Measurements from ENCODE around the gene RALGPS2. TPM values are rescaled to one million over a fixed set of nuclear protein-coding genes. Genes with fewer than 3 reads are reported as not detected.

RALGPS2 gene
- total RNA-seq, 1 experiment from 2014 or later, result 19.3 TPM

GRCh38 chr1:178768423-178768822, 43.4 kb downstream of the RALGPS2 start:
- TF ChIP-seq CTCF (conservative IDR thresholded peaks at IDR 0.05; ENCODE audit: low read depth, low read length) (peak; percentile 78), EZH2 (IDR thresholded peaks at IDR 0.05; ENCODE audit: low read length, unreplicated experiment) (no peak)
- Histone ChIP-seq H3K79me2 (ENCODE audit: low read length) (peaks cover 70% of the 10 kb centered on the region), H3K9me2 (replicated peaks; ENCODE audit: low read length) (no peaks in the 10 kb centered on the region), H4K20me1 (ENCODE audit: low read length) (no peaks in the 10 kb centered on the region), H3K36me3 (ENCODE audit: low read depth, low read length) (peaks cover 7% of the 10 kb centered on the region; the same call in 1 of the 2 replicates), H3K4me3 (ENCODE audit: low read length) (no peak overlapping the region), H3K27me3 (ENCODE audit: low read length) (no peaks in the 10 kb centered on the region), H3K9ac (ENCODE audit: low read length) (no peak overlapping the region), H3K4me1 (ENCODE audit: insufficient read depth, low read length) (no peaks in the 10 kb centered on the region), H3K27ac (ENCODE audit: low read length) (no peak overlapping the region), H3K9me3 (ENCODE audit: low read length) (0 out of 2 replicates have a peak, but pooled peaks cover 5% of the 10 kb centered on the region), H2AFZ (ENCODE audit: low read length) (no peak overlapping the region), H3F3A (ENCODE audit: low read length, unreplicated experiment) (no peaks in the 10 kb centered on the region), H3K4me2 (ENCODE audit: low read length) (no peak overlapping the region)
- POLR2A ChIA-PET (ENCODE audit: unreplicated experiment), result no interaction called here
- intact Hi-C loops (cut with micrococcal nuclease), result no loop called here
- ATAC-seq (no peak), DNase-seq (peak; percentile 54)
- CTCF ChIA-PET, result no interaction called here
- no TSS peak for BruUV-seq (replicated peaks)

DNA sequence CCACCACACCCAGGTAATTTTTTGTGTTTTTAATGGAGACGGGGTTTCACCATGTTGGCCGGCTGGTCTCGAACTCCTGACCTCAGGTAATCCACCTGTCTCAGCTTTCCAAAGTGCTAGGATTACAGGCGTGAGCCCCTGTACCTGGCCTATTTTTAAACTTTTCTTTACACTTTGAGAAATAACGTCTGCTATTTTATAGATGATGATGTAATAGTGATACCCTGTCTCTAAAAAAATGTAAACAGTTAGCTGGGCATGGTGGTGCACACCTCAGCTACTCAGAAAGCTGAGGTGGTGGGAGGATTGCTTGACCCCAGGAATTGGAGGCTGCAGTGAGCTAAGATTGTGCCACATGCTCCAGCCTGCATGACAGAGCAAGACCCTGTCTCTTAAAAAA, 47.9 kb downstream of the RALGPS2 start:
- intact Hi-C loops (cut with micrococcal nuclease), result no loop called here
- ChIA-PET CTCF (no interaction called here), POLR2A (ENCODE audit: unreplicated experiment) (no interaction called here)

GRCh38 chr1:178774263-178774662, 49.2 kb downstream of the RALGPS2 start:
- Histone ChIP-seq H3K36me3 (ENCODE audit: low read depth, low read length) (no peaks in the 10 kb centered on the region), H3K27ac (ENCODE audit: low read length) (no peak overlapping the region), H3K4me3 (ENCODE audit: low read length) (no peak overlapping the region), H3K9me3 (ENCODE audit: low read length) (no peaks in the 10 kb centered on the region), H2AFZ (ENCODE audit: low read length) (no peak overlapping the region), H3K9me2 (replicated peaks; ENCODE audit: low read length) (no peaks in the 10 kb centered on the region), H3K27me3 (ENCODE audit: low read length) (no peaks in the 10 kb centered on the region), H4K20me1 (ENCODE audit: low read length) (no peaks in the 10 kb centered on the region), H3K4me1 (ENCODE audit: insufficient read depth, low read length) (no peaks in the 10 kb centered on the region), H3K9ac (ENCODE audit: low read length) (no peak overlapping the region), H3F3A (ENCODE audit: low read length, unreplicated experiment) (no peaks in the 10 kb centered on the region), H3K79me2 (ENCODE audit: low read length) (peaks cover 47% of the 10 kb centered on the region), H3K4me2 (ENCODE audit: low read length) (no peak overlapping the region)
- intact Hi-C loops (cut with micrococcal nuclease), result loop anchor here (1.0 kb wide), 1 partner anchor 229 kb away; no protein-coding TSS in a partner anchor
- TF ChIP-seq EZH2phosphoT487 (IDR thresholded peaks at IDR 0.05; ENCODE audit: borderline replicate concordance, low read length) (no peak), CTCF (conservative IDR thresholded peaks at IDR 0.05; ENCODE audit: low read depth, low read length) (peak; percentile 41; the same call in 1 of the 2 replicates)
- ATAC-seq (no peak), DNase-seq (peak; percentile 46)
- POLR2A ChIA-PET (ENCODE audit: unreplicated experiment), result no interaction called here
- CTCF ChIA-PET, result interaction anchor here (0.6 kb wide), 1 partner anchor 323 kb away, joined by 3 read pairs; no protein-coding TSS in a partner anchor
- no TSS peak for BruUV-seq (replicated peaks)

More for the DNA sequence above, 47.9 kb downstream of the RALGPS2 start:
- no TSS peak for BruUV-seq (replicated peaks)
- H3K4me2 ChIP-seq (ENCODE audit: low read length), result no peak overlapping the region
- no peaks in the 10 kb centered on the region for H3F3A ChIP-seq (ENCODE audit: low read length, unreplicated experiment)
- no peak overlapping the region for H2AFZ ChIP-seq (ENCODE audit: low read length)
- DNase-seq (no peak), ATAC-seq (no peak; the same call in 1 of the 2 replicates)
- H3K79me2 ChIP-seq (ENCODE audit: low read length), result peaks cover 57% of the 10 kb centered on the region
- H3K27ac ChIP-seq (ENCODE audit: low read length), result no peak overlapping the region
- no peaks in the 10 kb centered on the region for H3K9me2 ChIP-seq (replicated peaks; ENCODE audit: low read length)
- no peaks in the 10 kb centered on the region for H3K9me3 ChIP-seq (ENCODE audit: low read length)
- no peaks in the 10 kb centered on the region for H3K36me3 ChIP-seq (ENCODE audit: low read depth, low read length)
- H3K9ac ChIP-seq (ENCODE audit: low read length), result no peak overlapping the region
- no peak overlapping the region for H3K4me3 ChIP-seq (ENCODE audit: low read length)
- no peaks in the 10 kb centered on the region for H3K27me3 ChIP-seq (ENCODE audit: low read length)
- H4K20me1 ChIP-seq (ENCODE audit: low read length), result no peaks in the 10 kb centered on the region
- no peaks in the 10 kb centered on the region for H3K4me1 ChIP-seq (ENCODE audit: insufficient read depth, low read length)
- TF ChIP-seq EZH2 (IDR thresholded peaks at IDR 0.05; ENCODE audit: low read length, unreplicated experiment) (no peak), CTCF (conservative IDR thresholded peaks at IDR 0.05; ENCODE audit: low read depth, low read length) (no peak)

All from PC-3 (cell line).